Endothelial cell of umbilical vein (primary cell): Measurements from ENCODE around the gene TNS2. TPM values are rescaled to one million over a fixed set of nuclear protein-coding genes. Genes with fewer than 3 reads are reported as not detected.

Experiments
- BruUV-seq: library from RNA; stranded (reverse); fragments of 400-500 nt; replicated peaks from 2 replicates; lab custom pipeline; 2021; lab: Mats Ljungman, UMichigan
- CTCF ChIA-PET: fragments of 300-600, 350-600 bp; sonication (Branson Sonifier 250); formaldehyde crosslinking; loops from one replicate; lab custom pipeline; 2021; ENCODE audit warnings: antibody characterized with exemption, inconsistent platforms; lab: Charles Lee
- POLR2A ChIA-PET: fragments of 300-600, 350-600 bp; sonication (Branson Sonifier 250); formaldehyde crosslinking; loops from one replicate; lab custom pipeline; 2021; ENCODE audit warnings: antibody characterized with exemption, inconsistent platforms; lab: Charles Lee
- DNase-seq: peaks from one replicate; pipeline ENCODE4 v3.0.0-alpha.2; 2011; ENCODE audit warnings: low read depth, low spot score
- FAIRE-seq: peaks from 2 replicates; lab custom pipeline; 2011; peaks lifted over from hg19 to GRCh38; lab: Jason Lieb, UNC
- H2AFZ ChIP-seq: 2 replicates; pipeline ENCODE4 v1.6.0; 2012; ENCODE audit warnings: low read depth, low read length, control low read depth, inconsistent platforms
- H3K27ac ChIP-seq: 2 replicates; pipeline ENCODE4 v1.5.1; 2011; ENCODE audit warnings: low read depth, mild to moderate bottlenecking, control low read depth, low read length, moderate library complexity; ENCODE audit not compliant: insufficient read depth
- H3K27me3 ChIP-seq, 2 experiments: 2 replicates each; pipeline versions ENCODE4 v1.6.0 to v1.6.1; 2011; ENCODE audit warnings: low read length in 2 of 2, mixed read lengths in 1 of 2; ENCODE audit not compliant: control insufficient read depth in 2 of 2, insufficient read depth in 2 of 2
- H3K36me3 ChIP-seq, 2 experiments: 2 replicates in 1 of 2; 3 replicates in 1 of 2; pipeline ENCODE4 v1.5.1; 2011; ENCODE audit warnings: low read length in 2 of 2, mild to moderate bottlenecking in 1 of 2, moderate library complexity in 1 of 2; ENCODE audit not compliant: control insufficient read depth in 2 of 2, insufficient read depth in 2 of 2; ENCODE audit errors: extremely low read depth in 1 of 2
- H3K4me1 ChIP-seq: 3 replicates; pipeline ENCODE4 v1.5.1; 2011; ENCODE audit warnings: mild to moderate bottlenecking, low read length; ENCODE audit not compliant: control insufficient read depth, insufficient read depth; ENCODE audit errors: extremely low read depth
- H3K4me2 ChIP-seq: 2 replicates; pipeline ENCODE4 v1.6.1; 2011; ENCODE audit warnings: low read length, control low read depth, mixed read lengths; ENCODE audit not compliant: insufficient read depth
- H3K4me3 ChIP-seq, 3 experiments: fragments of 200-600 bp in 1 of 3; sonication (generic), shearing (Covaris generic) in 1 of 3; replicated peaks in 1 of 3; 2 replicates each; pipeline ENCODE4 v1.5.1; 2011 to 2016; ENCODE audit warnings: control low read depth in 3 of 3, low read length in 3 of 3, mild to moderate bottlenecking in 2 of 3, inconsistent platforms in 1 of 3, low read depth in 1 of 3, moderate library complexity in 1 of 3; ENCODE audit not compliant: insufficient read depth in 1 of 3
- H3K79me2 ChIP-seq: 2 replicates; pipeline ENCODE4 v1.6.0; 2012; ENCODE audit warnings: low read length, inconsistent platforms; ENCODE audit not compliant: control insufficient read depth, insufficient read depth
- H3K9ac ChIP-seq: replicated peaks from 2 replicates; pipeline ENCODE3; 2011; ENCODE audit warnings: low read length, control low read depth; ENCODE audit not compliant: insufficient read depth; ENCODE audit errors: extremely low read depth
- H3K9me1 ChIP-seq: replicated peaks from 3 replicates; pipeline ENCODE4 v1.6.0; 2011; ENCODE audit warnings: mild to moderate bottlenecking, low read length; ENCODE audit not compliant: control insufficient read depth, insufficient read depth; ENCODE audit errors: extremely low read depth
- H3K9me3 ChIP-seq: replicated peaks from 2 replicates; pipeline ENCODE4 v1.5.1; 2012; ENCODE audit warnings: low read length, inconsistent platforms; ENCODE audit not compliant: control insufficient read depth, insufficient read depth
- H4K20me1 ChIP-seq: replicated peaks from 2 replicates; pipeline ENCODE3; 2011; ENCODE audit warnings: mild to moderate bottlenecking, low read length; ENCODE audit not compliant: control insufficient read depth, insufficient read depth; ENCODE audit errors: extremely low read depth
- CTCF ChIP-seq, 2 donors: IDR thresholded peaks; 1 replicate in 1 of 2; 2 replicates in 1 of 2; pipeline ENCODE4 v1.5.1; 2011; ENCODE audit warnings: low read length in 2 of 2, mild to moderate bottlenecking in 2 of 2, moderate library complexity in 2 of 2, control low read depth in 1 of 2, inconsistent platforms in 1 of 2, low read depth in 1 of 2; ENCODE audit not compliant: insufficient read depth in 1 of 2; ENCODE audit errors: extremely low read depth in 1 of 2
- EZH2 ChIP-seq: IDR thresholded peaks from 2 replicates; pipeline ENCODE4 v1.6.1; 2012; ENCODE audit warnings: borderline replicate concordance, low read depth, mild to moderate bottlenecking, moderate library complexity, low read length, inconsistent platforms; ENCODE audit not compliant: severe bottlenecking
- FOS ChIP-seq: IDR thresholded peaks from 2 replicates; pipeline ENCODE4 v1.6.1; 2011; ENCODE audit warnings: mild to moderate bottlenecking, low read length, moderate library complexity, borderline replicate concordance; ENCODE audit not compliant: insufficient read depth
- GATA2 ChIP-seq: IDR thresholded peaks from 2 replicates; pipeline ENCODE4 v1.7.0; 2011; ENCODE audit warnings: low read depth, mild to moderate bottlenecking, moderate library complexity, mixed read lengths, low read length; ENCODE audit not compliant: insufficient read length, insufficient read depth
- JUN ChIP-seq: IDR thresholded peaks from 2 replicates; pipeline ENCODE4 v1.6.1; 2011; ENCODE audit warnings: borderline replicate concordance, low read depth; ENCODE audit not compliant: insufficient read length, insufficient read depth
- MYC ChIP-seq: IDR thresholded peaks from one replicate; pipeline ENCODE4 v1.6.1; 2011; ENCODE audit warnings: mild to moderate bottlenecking, low read depth, low read length
- POLR2A ChIP-seq: IDR thresholded peaks from 2 replicates; pipeline ENCODE4 v1.6.1; 2012; ENCODE audit warnings: low read depth, mild to moderate bottlenecking, control low read depth, low read length
- POLR2AphosphoS5 ChIP-seq: IDR thresholded peaks from 2 replicates; pipeline ENCODE4 v1.6.1; 2012; ENCODE audit warnings: low read depth, mild to moderate bottlenecking, control low read depth, low read length, moderate library complexity; ENCODE audit not compliant: insufficient read depth
- dilution Hi-C: fragments of 300-500 bp; cut with MboI; formaldehyde crosslinking; loops from one replicate; pipeline ENCODE4 v1.15.0; 2019; ENCODE audit warnings: low sequenced_read_pairs; ENCODE audit not compliant: extremely low pct_ligation_motif_present
- intact Hi-C: fragments of 100-400 bp; cut with micrococcal nuclease; formaldehyde crosslinking; loops from one replicate; pipeline ENCODE4 v1.10.0; 2022
- polyA plus RNA-seq, 4 experiments: library from polyadenylated mRNA; depleted of rRNA in 3 of 4; stranded (reverse) in 3 of 4; unstranded in 1 of 4; fragments of >200 nt; gene quantifications; 2 replicates each; pipeline versions ENCODE4 v1.2.1 to v1.2.3, GENCODE V29; 2011 to 2012; ENCODE audit warnings: missing spikeins in 1 of 4
- total RNA-seq: library from RNA; stranded (reverse); gene quantifications from 2 replicates; pipeline ENCODE4 v1.2.3, GENCODE V29; 2021
- TF ChIP-seq, protein P1 (sequence below): IDR thresholded peaks from 2 replicates; pipeline ENCODE4 v1.6.1; 2011; ENCODE audit not compliant: insufficient read depth, insufficient read length

The TNS2 gene
- total and polyA plus RNA-seq, 2 donors (not counting 3 experiments of a cell fraction or from before 2014, with no cell fraction given) = 84.5 to 106 TPM

DNA sequence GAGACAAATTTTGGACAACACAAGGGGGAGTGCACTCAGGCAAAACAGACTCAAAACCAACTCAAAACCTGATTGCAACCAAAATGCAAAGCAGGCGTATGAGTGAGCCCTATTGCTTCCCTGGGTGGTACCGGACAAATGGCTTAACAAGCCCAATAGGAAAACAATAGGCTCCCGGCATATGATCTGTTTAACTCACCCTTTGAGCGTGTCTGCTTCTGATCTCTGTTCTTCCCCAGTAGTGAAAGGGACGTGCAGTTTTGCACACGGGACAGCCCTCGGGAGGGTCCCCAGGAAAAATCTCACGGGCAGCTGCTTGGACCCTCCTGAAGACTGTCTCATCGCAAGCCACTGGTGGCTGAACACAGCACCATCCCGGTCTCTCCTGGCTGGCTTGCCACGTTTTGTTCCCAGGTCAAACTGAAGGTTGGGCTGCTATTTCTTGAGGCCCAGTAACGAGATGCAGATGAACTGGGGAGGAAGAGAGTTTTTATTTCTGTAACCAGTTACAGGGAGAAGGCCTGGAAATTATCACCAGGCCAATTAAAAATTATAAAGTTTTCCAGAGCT, 63.4 kb downstream of the TNS2 start:
- TF ChIP-seq POLR2A (no peak), POLR2AphosphoS5 (no peak), GATA2 (no peak), EZH2 (no peak), CTCF (IDR thresholded peaks at IDR 0.05; ENCODE audit: extremely low read depth in 1 of 2, insufficient read depth in 1 of 2, low read depth in 1 of 2, low read length in 2 of 2) (no peak), JUN (no peak), MYC (no peak), FOS (no peak)
- TF ChIP-seq, protein P1, sequence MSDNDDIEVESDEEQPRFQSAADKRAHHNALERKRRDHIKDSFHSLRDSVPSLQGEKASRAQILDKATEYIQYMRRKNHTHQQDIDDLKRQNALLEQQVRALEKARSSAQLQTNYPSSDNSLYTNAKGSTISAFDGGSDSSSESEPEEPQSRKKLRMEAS = no peak
- H3K27ac ChIP-seq = no peak overlapping the region
- H3K4me2 ChIP-seq = no peak overlapping the region
- BruUV-seq = no TSS peak
- H3K36me3 ChIP-seq = no peaks in the 10 kb centered on the region
- no peaks in the 10 kb centered on the region for H3K9me1 ChIP-seq
- POLR2A ChIA-PET = interaction anchor here (0.5 kb wide), 1 partner anchor 71 kb away, joined by 3 read pairs; no protein-coding TSS in a partner anchor
- H3K27me3 ChIP-seq = no peaks in the 10 kb centered on the region
- H3K4me1 ChIP-seq = no peaks in the 10 kb centered on the region
- no peaks in the 10 kb centered on the region for H3K9me3 ChIP-seq
- intact Hi-C loops (no loop called here), dilution Hi-C loops (no loop called here)
- no peaks in the 10 kb centered on the region for H4K20me1 ChIP-seq
- no peak overlapping the region for H3K4me3 ChIP-seq
- H3K9ac ChIP-seq = no peak overlapping the region
- CTCF ChIA-PET = interaction anchor here (1.0 kb wide), 1 partner anchor 46 kb away, joined by 3 read pairs; no protein-coding TSS in a partner anchor
- no peak for FAIRE-seq
- no peak for DNase-seq
- H3K79me2 ChIP-seq = no peaks in the 10 kb centered on the region
- no peak overlapping the region for H2AFZ ChIP-seq
